ENCODE data around the gene PUS10.

PUS10 gene

GRCh38 chr2:60972889-60973656 is 45.0 kb downstream of the PUS10 start:
- no peak for DNase-seq (ENCODE audit: low spot score)

- DNase-seq (ENCODE audit: low spot score) = no peak
Observed at GRCh38 chr2:60966507-60967405, 51.3 kb downstream of the PUS10 start.

DNA sequence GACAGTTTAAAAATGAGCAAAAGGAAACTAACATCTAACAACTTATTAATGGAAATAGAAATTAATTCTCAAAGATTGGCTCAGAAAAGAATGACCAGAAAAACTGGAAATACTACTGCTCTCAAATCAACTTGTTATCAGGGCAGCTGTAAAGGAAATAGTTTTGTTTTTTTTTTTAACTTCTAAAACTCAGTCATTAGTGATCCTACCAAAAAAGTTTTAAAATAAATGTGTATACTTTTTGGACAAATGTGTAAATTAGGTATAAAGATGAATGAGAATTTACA is 52.6 kb downstream of the PUS10 start:
- DNase-seq (ENCODE audit: low spot score) = no peak

DNA sequence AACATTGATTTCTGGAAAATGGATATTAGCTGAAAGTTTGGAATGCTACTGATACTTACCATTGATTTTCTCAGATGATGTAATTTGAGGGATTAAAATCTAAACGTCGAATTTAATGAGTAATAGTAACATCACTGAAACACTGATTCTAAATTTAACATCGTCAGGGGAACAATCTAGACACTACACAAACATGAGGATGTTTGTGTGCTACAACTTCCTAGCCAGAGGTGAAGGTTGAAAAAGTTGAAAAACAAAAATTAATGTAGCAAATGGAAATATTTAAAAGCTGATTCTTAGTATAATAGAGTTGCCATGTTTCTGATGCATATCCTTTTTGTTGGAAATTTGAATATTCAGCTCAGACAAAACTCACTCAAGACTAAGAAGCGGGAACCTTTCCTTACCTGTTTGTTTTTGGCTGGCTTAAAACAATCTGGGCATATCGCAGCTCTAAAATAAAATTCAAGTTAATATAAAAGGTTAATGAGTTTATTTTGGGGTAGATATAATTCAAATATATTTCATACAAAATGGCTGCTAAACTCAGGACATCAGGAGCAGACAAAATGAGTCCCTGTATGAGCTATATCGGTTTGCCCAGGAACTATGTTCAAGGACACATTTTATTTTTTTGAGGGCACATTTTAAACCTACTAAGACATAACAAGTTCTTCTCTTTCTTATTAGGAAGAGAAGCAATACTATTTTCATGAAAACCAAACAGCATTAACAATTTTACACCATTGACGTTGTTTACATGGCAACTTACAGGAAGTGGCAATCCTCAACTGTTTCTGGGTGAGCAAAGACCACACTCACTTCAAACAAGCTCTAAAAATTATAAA is 53.2 kb downstream of the PUS10 start:
- no peak for DNase-seq (ENCODE audit: low spot score)

DNA sequence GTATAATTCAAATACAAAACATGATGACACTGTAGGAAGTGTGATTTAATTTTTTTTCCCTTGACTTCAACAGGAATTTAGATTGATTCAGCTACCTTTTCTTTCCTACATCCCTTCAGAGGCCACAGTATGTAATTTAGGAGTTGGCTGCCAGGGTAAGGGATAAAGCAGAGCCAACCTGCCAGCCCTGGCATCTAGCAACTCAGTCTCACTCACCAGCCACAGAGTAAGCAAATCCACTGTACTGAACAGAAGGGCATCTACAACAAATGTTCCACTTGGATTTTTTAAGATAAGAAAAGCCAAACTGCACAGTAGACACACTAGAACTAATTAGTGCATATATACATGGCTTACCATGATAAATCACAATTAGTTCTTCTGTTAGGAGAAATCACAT is 54.9 kb downstream of the PUS10 start:
- DNase-seq (ENCODE audit: low spot score) = no peak

GRCh38 chr2:60962528-60962927 is 55.5 kb downstream of the PUS10 start:
- DNase-seq (ENCODE audit: low spot score) = no peak

DNA sequence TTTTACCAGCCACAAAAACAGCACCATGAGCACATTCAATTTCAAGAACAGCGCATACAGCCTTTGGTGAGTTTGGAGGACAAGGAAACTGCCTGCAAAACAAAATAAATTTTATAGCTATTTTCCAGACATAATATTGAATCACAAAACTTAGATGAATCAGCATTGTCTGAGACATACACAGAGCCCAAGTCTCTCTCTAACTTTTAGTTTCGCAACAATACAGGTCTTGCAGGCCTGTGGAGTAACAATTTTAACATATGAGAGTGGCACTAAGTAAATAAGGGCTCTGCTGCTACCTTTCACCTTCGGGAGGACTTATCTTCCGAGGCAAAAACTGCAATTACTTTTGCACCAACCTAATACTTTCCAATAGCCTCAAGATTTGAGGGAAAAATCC is 56.6 kb downstream of the PUS10 start:
- DNase-seq (ENCODE audit: low spot score) = no peak

- no peak for DNase-seq (ENCODE audit: low spot score)
Observed at GRCh38 chr2:60960706-60961105, 57.3 kb downstream of the PUS10 start.

DNA sequence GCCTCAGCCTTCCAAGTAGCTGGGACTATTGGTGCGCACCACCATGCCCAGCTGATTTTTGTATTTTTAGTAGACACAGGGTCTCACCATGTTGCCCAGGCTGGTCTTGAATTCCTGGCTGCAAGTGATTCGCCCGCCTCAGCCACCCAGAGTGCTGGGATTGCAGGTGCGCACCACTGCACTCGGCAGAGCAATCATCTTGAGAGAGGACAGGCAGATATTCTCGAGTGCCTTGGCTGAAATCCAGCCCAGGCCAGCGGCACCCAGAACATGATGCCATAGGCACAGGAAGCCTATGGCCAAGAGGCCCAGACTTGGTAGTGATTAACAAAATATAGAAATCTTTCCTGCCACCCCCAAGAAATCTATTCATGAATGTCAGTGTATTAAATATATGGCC is 58.6 kb downstream of the PUS10 start:
- no peak for DNase-seq (ENCODE audit: low spot score)

- no peak for DNase-seq (ENCODE audit: low spot score)
Observed at GRCh38 chr2:60958800-60959199, 59.3 kb downstream of the PUS10 start.

DNA sequence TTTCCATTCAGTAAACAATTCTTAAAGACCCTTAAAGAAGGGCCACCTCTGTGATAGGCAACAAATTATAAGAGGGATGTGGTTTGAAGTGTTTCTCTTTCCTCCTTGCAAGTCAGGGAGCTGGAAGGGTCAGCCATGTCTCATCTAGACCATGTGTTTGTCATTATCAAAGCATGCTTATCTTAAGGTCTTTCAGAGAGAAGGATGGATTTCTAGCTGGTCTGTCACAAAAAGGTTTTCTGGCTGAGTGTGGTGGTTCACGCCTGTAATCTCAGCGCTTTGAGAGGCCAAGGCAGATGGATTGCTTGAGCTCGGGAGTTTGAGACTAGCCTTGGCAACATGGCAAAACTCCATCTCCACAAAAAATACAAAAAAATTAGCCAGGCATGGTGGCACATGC is 59.7 kb downstream of the PUS10 start:
- DNase-seq (ENCODE audit: low spot score) = no peak

- no peak for DNase-seq (ENCODE audit: low spot score)
Observed at GRCh38 chr2:60957643-60958042, 60.4 kb downstream of the PUS10 start.

GRCh38 chr2:60957224-60957623 is 60.8 kb downstream of the PUS10 start:
- DNase-seq (ENCODE audit: low spot score) = no peak

DNA sequence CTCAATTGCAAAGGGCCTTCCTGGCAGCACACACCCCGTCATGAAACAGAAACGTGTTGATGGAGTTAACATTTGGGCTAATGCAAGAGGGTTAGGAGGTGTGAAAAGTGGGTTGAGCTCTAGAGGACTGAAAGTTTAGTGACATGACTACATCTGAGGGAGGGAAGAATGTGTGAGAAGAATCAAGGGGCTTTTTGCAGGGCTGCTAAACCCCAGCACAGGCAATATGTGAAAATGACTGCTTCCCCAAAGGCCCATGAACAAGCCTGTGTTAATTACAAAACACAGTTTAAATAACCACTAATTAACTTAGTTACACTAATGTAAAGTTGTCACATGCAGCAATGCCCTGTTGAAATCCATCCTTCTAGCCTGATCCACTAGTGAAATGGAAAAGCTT is 63.9 kb downstream of the PUS10 start:
- no peak for DNase-seq (ENCODE audit: low spot score)

DNA sequence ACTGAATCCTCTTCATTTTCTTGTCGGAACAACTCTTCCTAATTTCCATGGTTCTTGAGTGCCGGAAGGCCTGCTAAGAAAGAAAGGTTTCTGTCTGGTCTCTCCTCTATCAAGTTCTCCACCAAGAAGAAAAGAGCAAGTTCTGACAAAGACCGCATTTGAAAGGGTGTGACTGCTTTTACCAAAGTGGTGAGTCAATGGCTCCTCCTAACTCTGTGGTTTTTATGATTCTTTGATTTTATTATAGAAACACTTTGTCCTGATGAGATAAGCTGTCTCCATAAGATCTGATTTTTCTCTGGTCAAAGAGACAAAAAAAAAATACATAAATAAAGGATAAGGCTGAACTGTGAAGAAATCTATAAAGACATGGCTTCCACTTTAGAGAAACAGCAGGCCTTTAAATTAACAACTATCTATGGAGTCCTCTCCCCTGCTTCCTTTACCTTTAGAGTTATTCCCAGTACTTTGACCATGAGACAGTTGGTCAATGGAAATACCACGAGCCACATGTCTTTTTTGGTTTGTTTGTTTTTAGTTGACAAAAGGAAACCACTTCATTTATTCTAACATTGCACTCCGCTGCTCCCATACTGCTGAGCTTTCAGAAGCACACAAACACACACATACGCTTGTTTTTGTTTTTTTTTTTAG is 69.0 kb downstream of the PUS10 start:
- DNase-seq (ENCODE audit: low spot score) = no peak

GRCh38 chr2:60948161-60948560 is 69.9 kb downstream of the PUS10 start:
- DNase-seq (ENCODE audit: low spot score) = no peak

DNA sequence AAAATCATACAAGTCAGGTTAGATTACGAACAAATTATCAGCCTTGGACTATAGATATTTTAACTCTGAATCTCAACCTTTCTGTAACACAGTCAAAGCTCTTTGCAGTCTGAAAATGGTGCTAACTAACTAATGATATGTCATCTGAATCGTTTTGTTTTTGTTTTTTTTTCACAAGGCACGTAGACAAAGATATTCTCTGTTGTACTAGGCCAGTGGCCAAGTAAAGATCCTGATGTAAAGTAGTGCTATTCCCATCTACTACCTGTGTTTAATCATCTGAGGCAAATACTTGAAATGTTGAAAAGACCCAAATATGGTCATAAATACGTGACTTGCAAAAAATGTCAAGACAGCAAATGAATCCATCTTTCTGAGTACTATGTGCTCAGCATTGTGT is 71.0 kb downstream of the PUS10 start:
- no peak for DNase-seq (ENCODE audit: low spot score)

- DNase-seq (ENCODE audit: low spot score) = no peak
Observed at GRCh38 chr2:60945341-60945740, 72.7 kb downstream of the PUS10 start.

- no peak for DNase-seq (ENCODE audit: low spot score)
Observed at GRCh38 chr2:60939622-60940021, 78.4 kb downstream of the PUS10 start.

GRCh38 chr2:60938301-60938700 is 79.8 kb downstream of the PUS10 start:
- no peak for DNase-seq (ENCODE audit: low spot score)

DNA sequence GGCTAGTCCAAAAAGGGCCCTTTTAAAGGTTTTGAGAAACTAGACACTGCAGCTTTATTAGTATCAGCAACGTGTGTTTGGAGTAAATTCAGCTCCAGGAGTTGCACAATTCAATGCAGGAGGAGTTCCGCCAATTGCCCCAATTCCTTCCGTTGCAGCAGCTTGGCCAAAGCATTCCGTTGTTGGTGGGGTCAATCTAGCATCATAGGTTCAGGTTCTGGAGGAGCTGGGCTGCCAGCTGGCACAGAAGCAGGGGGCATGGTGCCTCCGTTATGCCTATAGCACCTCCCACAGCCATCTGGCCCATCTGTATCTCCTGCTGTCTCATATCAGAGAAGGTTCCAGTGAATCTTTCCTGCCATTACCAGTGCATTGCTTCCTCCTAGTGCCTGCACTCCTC is 81.3 kb downstream of the PUS10 start:
- no peak for DNase-seq (ENCODE audit: low spot score)

GRCh38 chr2:60934165-60934722 is 83.8 kb downstream of the PUS10 start:
- DNase-seq (ENCODE audit: low spot score) = no peak
